ENCODE measurements around the gene DUSP16. TPM values are rescaled to one million over a fixed set of nuclear protein-coding genes. Genes with fewer than 3 reads are reported as not detected.
"Not testable (repeated sequence)": the region's sequence is repeated elsewhere in the genome, so short reads cannot be mapped to it uniquely, and the experiment has no call there.

Gene DUSP16
- total RNA-seq, 1 donor from 2014 or later = 20.4 TPM

DNA sequence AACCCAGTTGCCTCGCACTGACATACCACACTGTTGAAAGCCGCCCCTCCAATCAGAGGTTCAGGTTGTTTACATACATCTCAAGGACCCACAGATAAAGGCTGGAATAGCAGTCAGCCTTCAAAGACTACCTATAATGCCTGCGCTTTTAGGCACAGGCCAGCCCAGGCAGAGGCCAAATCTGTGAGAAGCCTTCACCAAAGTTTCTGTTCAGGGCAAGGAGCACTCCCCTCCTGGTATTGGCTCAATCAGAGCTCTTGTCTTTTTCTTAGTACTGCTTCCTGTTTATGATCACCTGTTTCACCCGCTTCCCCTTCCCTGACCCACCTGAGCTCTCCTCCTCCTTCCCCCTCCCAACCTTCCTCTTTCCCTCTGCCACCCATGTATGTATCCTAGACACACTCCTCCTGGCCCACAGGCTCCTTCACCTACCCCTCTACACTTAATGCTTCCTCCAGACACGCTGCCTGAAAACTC, 34.8 kb downstream of the DUSP16 start:
- H3K9me3 ChIP-seq (ENCODE audit: control insufficient read depth in 3 of 3, low read length in 3 of 3) = no peaks in the 10 kb centered on the region
- no peak overlapping the region for H3K27ac ChIP-seq (ENCODE audit: low read depth, low read length)
- peak overlapping the region in 1 of 3 donors; percentile 14 for H3K9ac ChIP-seq (ENCODE audit: low read depth in 1 of 3, low read length in 3 of 3)
- no peaks in the 10 kb centered on the region for H3K36me3 ChIP-seq (ENCODE audit: control insufficient read depth in 3 of 3, insufficient read depth in 3 of 3, low read length in 3 of 3)
- H3K27me3 ChIP-seq (ENCODE audit: control insufficient read depth in 3 of 3, insufficient read depth in 3 of 3, low read length in 3 of 3) = no peaks in the 10 kb centered on the region
- peaks cover 16 to 37% (median 27%) of the 10 kb centered on the region in 3 donors for H3K4me1 ChIP-seq (ENCODE audit: control insufficient read depth in 3 of 3, insufficient read depth in 3 of 3, low read length in 3 of 3)
- no peak overlapping the region for H3K4me3 ChIP-seq (ENCODE audit: low read length in 3 of 3)

- no peak overlapping the region for H3K4me3 ChIP-seq (ENCODE audit: low read length in 3 of 3)
- peak overlapping the region; percentile 52 for H3K27ac ChIP-seq (ENCODE audit: low read depth, low read length)
- H3K9ac ChIP-seq (ENCODE audit: low read depth in 1 of 3, low read length in 3 of 3) = no peak overlapping the region
- H3K36me3 ChIP-seq (ENCODE audit: control insufficient read depth in 3 of 3, insufficient read depth in 3 of 3, low read length in 3 of 3) = peaks cover 0 to 7% (median 5%) of the 10 kb centered on the region in 3 donors
- H3K9me3 ChIP-seq (ENCODE audit: control insufficient read depth in 3 of 3, low read length in 3 of 3) = no peaks in the 10 kb centered on the region
- peaks cover 25 to 43% (median 26%) of the 10 kb centered on the region in 3 donors for H3K4me1 ChIP-seq (ENCODE audit: control insufficient read depth in 3 of 3, insufficient read depth in 3 of 3, low read length in 3 of 3)
- H3K27me3 ChIP-seq (ENCODE audit: control insufficient read depth in 3 of 3, insufficient read depth in 3 of 3, low read length in 3 of 3) = no peaks in the 10 kb centered on the region
Observed at GRCh38 chr12:12524128-12524527, 38.5 kb downstream of the DUSP16 start.

DNA sequence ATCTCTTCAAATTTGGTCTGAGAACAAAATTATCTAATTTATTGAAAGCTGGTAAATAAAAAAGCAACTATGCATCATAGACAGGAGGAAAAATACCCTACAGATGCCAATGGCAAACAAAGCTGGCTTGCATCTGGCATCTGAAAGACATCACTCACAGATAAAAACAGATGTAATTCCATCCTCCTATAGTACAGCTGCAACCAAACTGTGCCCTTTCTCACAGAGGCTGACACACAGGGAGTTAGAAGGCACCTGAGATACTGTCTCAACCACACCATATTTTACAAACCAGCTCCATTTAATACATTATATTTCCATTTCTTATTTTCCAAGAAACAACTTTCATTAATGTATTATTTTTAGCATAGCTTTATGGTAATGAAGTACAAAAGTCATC, 39.4 kb downstream of the DUSP16 start:
- H3K27me3 ChIP-seq (ENCODE audit: control insufficient read depth in 3 of 3, insufficient read depth in 3 of 3, low read length in 3 of 3) = no peaks in the 10 kb centered on the region
- no peaks in the 10 kb centered on the region for H3K9me3 ChIP-seq (ENCODE audit: control insufficient read depth in 3 of 3, low read length in 3 of 3)
- no peak overlapping the region for H3K4me3 ChIP-seq (ENCODE audit: low read length in 3 of 3)
- H3K36me3 ChIP-seq (ENCODE audit: control insufficient read depth in 3 of 3, insufficient read depth in 3 of 3, low read length in 3 of 3) = peaks cover 0 to 9% (median 7%) of the 10 kb centered on the region in 3 donors
- H3K4me1 ChIP-seq (ENCODE audit: control insufficient read depth in 3 of 3, insufficient read depth in 3 of 3, low read length in 3 of 3) = peaks cover 26 to 38% (median 26%) of the 10 kb centered on the region in 3 donors
- H3K9ac ChIP-seq (ENCODE audit: low read depth in 1 of 3, low read length in 3 of 3) = no peak overlapping the region
- H3K27ac ChIP-seq (ENCODE audit: low read depth, low read length) = peak overlapping the region; percentile 52

GRCh38 chr12:12522657-12523056, 40.0 kb downstream of the DUSP16 start:
- peaks cover 21 to 38% (median 23%) of the 10 kb centered on the region in 3 donors for H3K4me1 ChIP-seq (ENCODE audit: control insufficient read depth in 3 of 3, insufficient read depth in 3 of 3, low read length in 3 of 3)
- H3K9ac ChIP-seq (ENCODE audit: low read depth in 1 of 3, low read length in 3 of 3); H3K27ac ChIP-seq (ENCODE audit: low read depth, low read length); H3K9me3 ChIP-seq (ENCODE audit: control insufficient read depth in 3 of 3, low read length in 3 of 3); H3K4me3 ChIP-seq (ENCODE audit: low read length in 3 of 3); H3K27me3 ChIP-seq (ENCODE audit: control insufficient read depth in 3 of 3, insufficient read depth in 3 of 3, low read length in 3 of 3): not testable (repeated sequence)
- H3K36me3 ChIP-seq (ENCODE audit: control insufficient read depth in 3 of 3, insufficient read depth in 3 of 3, low read length in 3 of 3) = peaks cover 0 to 15% (median 13%) of the 10 kb centered on the region in 3 donors

GRCh38 chr12:12521888-12522287, 40.8 kb downstream of the DUSP16 start:
- Histone ChIP-seq H3K9me3 (ENCODE audit: control insufficient read depth in 3 of 3, low read length in 3 of 3) (no peaks in the 10 kb centered on the region), H3K27me3 (ENCODE audit: control insufficient read depth in 3 of 3, insufficient read depth in 3 of 3, low read length in 3 of 3) (no peaks in the 10 kb centered on the region), H3K36me3 (ENCODE audit: control insufficient read depth in 3 of 3, insufficient read depth in 3 of 3, low read length in 3 of 3) (peaks cover 0 to 19% (median 16%) of the 10 kb centered on the region in 3 donors), H3K27ac (ENCODE audit: low read depth, low read length) (no peak overlapping the region), H3K4me1 (ENCODE audit: control insufficient read depth in 3 of 3, insufficient read depth in 3 of 3, low read length in 3 of 3) (peaks cover 21 to 38% (median 22%) of the 10 kb centered on the region in 3 donors), H3K9ac (ENCODE audit: low read depth in 1 of 3, low read length in 3 of 3) (no peak overlapping the region), H3K4me3 (ENCODE audit: low read length in 3 of 3) (no peak overlapping the region)

DNA sequence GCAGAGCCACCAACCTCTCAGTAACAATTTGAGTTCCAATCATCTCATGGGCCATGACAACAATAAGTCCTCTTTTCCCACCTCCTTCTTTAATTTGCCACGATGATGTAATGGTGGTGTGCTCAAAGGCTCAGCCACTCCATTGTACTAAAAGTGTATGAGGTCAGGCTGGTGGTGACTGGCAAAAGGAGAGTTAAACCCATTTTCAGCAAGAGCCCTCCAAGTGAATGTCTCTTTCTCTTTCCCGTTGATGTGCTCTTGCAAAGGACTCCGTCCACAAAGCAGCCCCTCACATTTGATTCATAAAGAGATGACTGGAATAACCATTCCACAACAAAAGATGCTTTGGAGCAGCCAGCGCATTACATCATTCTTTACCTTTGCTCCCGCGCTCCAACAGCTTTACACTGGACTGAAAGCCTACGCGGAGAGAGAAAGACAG, 41.6 kb downstream of the DUSP16 start:
- Histone ChIP-seq H3K4me1 (ENCODE audit: control insufficient read depth in 3 of 3, insufficient read depth in 3 of 3, low read length in 3 of 3) (peaks cover 21 to 38% (median 22%) of the 10 kb centered on the region in 3 donors), H3K27ac (ENCODE audit: low read depth, low read length) (peak overlapping the region; percentile 32), H3K9ac (ENCODE audit: low read depth in 1 of 3, low read length in 3 of 3) (no peak overlapping the region), H3K27me3 (ENCODE audit: control insufficient read depth in 3 of 3, insufficient read depth in 3 of 3, low read length in 3 of 3) (no peaks in the 10 kb centered on the region), H3K36me3 (ENCODE audit: control insufficient read depth in 3 of 3, insufficient read depth in 3 of 3, low read length in 3 of 3) (peaks cover 0 to 19% (median 16%) of the 10 kb centered on the region in 3 donors), H3K4me3 (ENCODE audit: low read length in 3 of 3) (peak overlapping the region in 2 of 3 donors; percentile 15 to 61), H3K9me3 (ENCODE audit: control insufficient read depth in 3 of 3, low read length in 3 of 3) (no peaks in the 10 kb centered on the region)

GRCh38 chr12:12520273-12520672, 42.4 kb downstream of the DUSP16 start:
- Histone ChIP-seq H3K4me3 (ENCODE audit: low read length in 3 of 3) (peak overlapping the region in 1 of 3 donors; percentile 15), H3K36me3 (ENCODE audit: control insufficient read depth in 3 of 3, insufficient read depth in 3 of 3, low read length in 3 of 3) (peaks cover 0 to 19% (median 16%) of the 10 kb centered on the region in 3 donors), H3K27ac (ENCODE audit: low read depth, low read length) (peak overlapping the region; percentile 32), H3K27me3 (ENCODE audit: control insufficient read depth in 3 of 3, insufficient read depth in 3 of 3, low read length in 3 of 3) (no peaks in the 10 kb centered on the region), H3K9ac (ENCODE audit: low read depth in 1 of 3, low read length in 3 of 3) (peak overlapping the region in 2 of 3 donors; percentile 26 to 55), H3K9me3 (ENCODE audit: control insufficient read depth in 3 of 3, low read length in 3 of 3) (no peaks in the 10 kb centered on the region), H3K4me1 (ENCODE audit: control insufficient read depth in 3 of 3, insufficient read depth in 3 of 3, low read length in 3 of 3) (peaks cover 21 to 38% (median 22%) of the 10 kb centered on the region in 3 donors)

- Histone ChIP-seq H3K9ac (ENCODE audit: low read depth in 1 of 3, low read length in 3 of 3) (no peak overlapping the region), H3K4me1 (ENCODE audit: control insufficient read depth in 3 of 3, insufficient read depth in 3 of 3, low read length in 3 of 3) (peaks cover 21 to 38% (median 22%) of the 10 kb centered on the region in 3 donors), H3K4me3 (ENCODE audit: low read length in 3 of 3) (peak overlapping the region; percentile 4 to 16 (median 14)), H3K27me3 (ENCODE audit: control insufficient read depth in 3 of 3, insufficient read depth in 3 of 3, low read length in 3 of 3) (no peaks in the 10 kb centered on the region), H3K36me3 (ENCODE audit: control insufficient read depth in 3 of 3, insufficient read depth in 3 of 3, low read length in 3 of 3) (peaks cover 0 to 19% (median 16%) of the 10 kb centered on the region in 3 donors), H3K27ac (ENCODE audit: low read depth, low read length) (peak overlapping the region; percentile 2), H3K9me3 (ENCODE audit: control insufficient read depth in 3 of 3, low read length in 3 of 3) (no peaks in the 10 kb centered on the region)
Observed at GRCh38 chr12:12519354-12519998, 43.2 kb downstream of the DUSP16 start.

- Histone ChIP-seq H3K9ac (ENCODE audit: low read depth in 1 of 3, low read length in 3 of 3) (peak overlapping the region in 1 of 3 donors; percentile 28), H3K4me1 (ENCODE audit: control insufficient read depth in 3 of 3, insufficient read depth in 3 of 3, low read length in 3 of 3) (peaks cover 21 to 35% (median 24%) of the 10 kb centered on the region in 3 donors), H3K27me3 (ENCODE audit: control insufficient read depth in 3 of 3, insufficient read depth in 3 of 3, low read length in 3 of 3) (no peaks in the 10 kb centered on the region), H3K36me3 (ENCODE audit: control insufficient read depth in 3 of 3, insufficient read depth in 3 of 3, low read length in 3 of 3) (peaks cover 0 to 19% (median 16%) of the 10 kb centered on the region in 3 donors), H3K9me3 (ENCODE audit: control insufficient read depth in 3 of 3, low read length in 3 of 3) (no peaks in the 10 kb centered on the region), H3K27ac (ENCODE audit: low read depth, low read length) (no peak overlapping the region), H3K4me3 (ENCODE audit: low read length in 3 of 3) (no peak overlapping the region)
Observed at GRCh38 chr12:12518919-12519318, 43.7 kb downstream of the DUSP16 start.

GRCh38 chr12:12518464-12518845, 44.2 kb downstream of the DUSP16 start:
- Histone ChIP-seq H3K27ac (ENCODE audit: low read depth, low read length) (no peak overlapping the region), H3K9me3 (ENCODE audit: control insufficient read depth in 3 of 3, low read length in 3 of 3) (no peaks in the 10 kb centered on the region), H3K9ac (ENCODE audit: low read depth in 1 of 3, low read length in 3 of 3) (peak overlapping the region in 1 of 3 donors; percentile 28), H3K27me3 (ENCODE audit: control insufficient read depth in 3 of 3, insufficient read depth in 3 of 3, low read length in 3 of 3) (no peaks in the 10 kb centered on the region), H3K36me3 (ENCODE audit: control insufficient read depth in 3 of 3, insufficient read depth in 3 of 3, low read length in 3 of 3) (peaks cover 0 to 19% (median 16%) of the 10 kb centered on the region in 3 donors), H3K4me3 (ENCODE audit: low read length in 3 of 3) (no peak overlapping the region), H3K4me1 (ENCODE audit: control insufficient read depth in 3 of 3, insufficient read depth in 3 of 3, low read length in 3 of 3) (peaks cover 16 to 30% (median 27%) of the 10 kb centered on the region in 3 donors)

All from skeletal muscle tissue (tissue), 4 donors.